ENCODE results near the gene BASP1. TPM values are rescaled to one million over a fixed set of nuclear protein-coding genes. Genes with fewer than 3 reads are reported as not detected.

Gene BASP1
- total RNA-seq, 2 donors from 2014 or later: 60.3 to 63.0 TPM

- Histone ChIP-seq H3K27ac (ENCODE audit: low read depth, low read length) (no peak overlapping the region), H3K27me3 (ENCODE audit: control insufficient read depth, insufficient read depth, low read length, poor library complexity, severe bottlenecking) (no peaks in the 10 kb centered on the region), H3K9ac (ENCODE audit: extremely low read depth, low read length, poor library complexity, severe bottlenecking) (no peak overlapping the region), H3K4me1 (ENCODE audit: control insufficient read depth, insufficient read depth, low read length) (no peaks in the 10 kb centered on the region), H3K4me3 (ENCODE audit: low read length) (no peak overlapping the region), H3K36me3 (ENCODE audit: control insufficient read depth, insufficient read depth, low read length) (peaks cover 50% of the 10 kb centered on the region), H3K9me3 (ENCODE audit: control insufficient read depth, low read length) (peaks cover 7% of the 10 kb centered on the region)
- Mint-ChIP-seq H3K9me3 (peaks cover 5% of the 10 kb centered on the region), H3K27me3 (ENCODE audit: insufficient read depth) (no peaks in the 10 kb centered on the region), H3K4me3 (no peak overlapping the region), H3K27ac (no peak overlapping the region), H3K36me3 (ENCODE audit: low read depth) (peaks cover 48% of the 10 kb centered on the region), H3K4me1 (peaks cover 17% of the 10 kb centered on the region)
- WGBS, 2 experiments (ENCODE audit: insufficient coverage in 1 of 2, insufficient read length in 1 of 2): 94 to 96% methylated on average over 9 of the region's 10 CpGs
- no peak for TF ChIP-seq CTCF (conservative IDR thresholded peaks at IDR 0.05)
- DNase-seq: no peak
These were observed 13.5 kb downstream of the BASP1 start for GRCh38 chr5:17230808-17231525.

- Histone ChIP-seq H3K36me3 (ENCODE audit: control insufficient read depth, insufficient read depth, low read length) (peaks cover 53% of the 10 kb centered on the region), H3K27ac (ENCODE audit: low read depth, low read length) (no peak overlapping the region), H3K9me3 (ENCODE audit: control insufficient read depth, low read length) (peaks cover 16% of the 10 kb centered on the region), H3K4me3 (ENCODE audit: low read length) (no peak overlapping the region), H3K27me3 (ENCODE audit: control insufficient read depth, insufficient read depth, low read length, poor library complexity, severe bottlenecking) (no peaks in the 10 kb centered on the region), H3K9ac (ENCODE audit: extremely low read depth, low read length, poor library complexity, severe bottlenecking) (no peak overlapping the region), H3K4me1 (ENCODE audit: control insufficient read depth, insufficient read depth, low read length) (no peaks in the 10 kb centered on the region)
- Mint-ChIP-seq H3K36me3 (ENCODE audit: low read depth) (peaks cover 48% of the 10 kb centered on the region), H3K9me3 (peaks cover 6% of the 10 kb centered on the region), H3K4me3 (no peak overlapping the region), H3K4me1 (peaks cover 14% of the 10 kb centered on the region), H3K27me3 (ENCODE audit: insufficient read depth) (no peaks in the 10 kb centered on the region), H3K27ac (no peak overlapping the region)
- WGBS, 2 experiments (ENCODE audit: insufficient coverage in 1 of 2, insufficient read length in 1 of 2): 94 to 97% methylated on average over 7 to 9 of the region's 9 CpGs
- no peak for TF ChIP-seq CTCF (conservative IDR thresholded peaks at IDR 0.05)
- no peak for DNase-seq
These were observed 15.0 kb downstream of the BASP1 start for GRCh38 chr5:17232405-17232804.

GRCh38 chr5:17233488-17233887 lies 16.1 kb downstream of the BASP1 start:
- H3K4me3 Mint-ChIP-seq: no peak overlapping the region

More at GRCh38 chr5:17233488-17233887, 16.1 kb downstream of the BASP1 start:
- Histone ChIP-seq H3K9ac (ENCODE audit: extremely low read depth, low read length, poor library complexity, severe bottlenecking) (no peak overlapping the region), H3K27me3 (ENCODE audit: control insufficient read depth, insufficient read depth, low read length, poor library complexity, severe bottlenecking) (no peaks in the 10 kb centered on the region), H3K4me3 (ENCODE audit: low read length) (no peak overlapping the region), H3K36me3 (ENCODE audit: control insufficient read depth, insufficient read depth, low read length) (peaks cover 43% of the 10 kb centered on the region), H3K9me3 (ENCODE audit: control insufficient read depth, low read length) (peaks cover 16% of the 10 kb centered on the region), H3K4me1 (ENCODE audit: control insufficient read depth, insufficient read depth, low read length) (no peaks in the 10 kb centered on the region), H3K27ac (ENCODE audit: low read depth, low read length) (no peak overlapping the region)
- DNase-seq: no peak
- H3K4me1 Mint-ChIP-seq: peaks cover 19% of the 10 kb centered on the region
- no peak for TF ChIP-seq CTCF (conservative IDR thresholded peaks at IDR 0.05)
- WGBS, 2 experiments (ENCODE audit: insufficient coverage in 1 of 2, insufficient read length in 1 of 2): 97 to 100% methylated on average over 1 to 6 of the region's 6 CpGs
- peaks cover 43% of the 10 kb centered on the region for H3K36me3 Mint-ChIP-seq (ENCODE audit: low read depth)
- H3K9me3 Mint-ChIP-seq: peaks cover 6% of the 10 kb centered on the region
- no peak overlapping the region for H3K27ac Mint-ChIP-seq
- no peaks in the 10 kb centered on the region for H3K27me3 Mint-ChIP-seq (ENCODE audit: insufficient read depth)
